GM21786 (cell line): ENCODE measurements around the gene CAMTA1.

Experiments used
- ATAC-seq: cut with Tn5 transposase; IDR thresholded peaks from one replicate; pipeline ENCODE4 v1.9.1; 2021; ENCODE audit not compliant: unreplicated experiment

The CAMTA1 gene

GRCh38 chr1:7650801-7651200, 865.5 kb downstream of the CAMTA1 start:
- no peak for ATAC-seq

- ATAC-seq, result no peak
Observed at GRCh38 chr1:7651203-7651602, 865.9 kb downstream of the CAMTA1 start.

GRCh38 chr1:7652061-7652460, 866.8 kb downstream of the CAMTA1 start:
- ATAC-seq, result no peak

GRCh38 chr1:7652515-7653098, 867.4 kb downstream of the CAMTA1 start:
- ATAC-seq, result no peak

- no peak for ATAC-seq
Observed at GRCh38 chr1:7654725-7655124, 869.5 kb downstream of the CAMTA1 start.

- ATAC-seq, result no peak
Observed at GRCh38 chr1:7655354-7655753, 870.1 kb downstream of the CAMTA1 start.

- ATAC-seq, result no peak
Observed at GRCh38 chr1:7656557-7657215, 871.4 kb downstream of the CAMTA1 start.

GRCh38 chr1:7657287-7658016, 872.2 kb downstream of the CAMTA1 start:
- ATAC-seq, result no peak

- ATAC-seq, result no peak
Observed at GRCh38 chr1:7658099-7658498, 872.8 kb downstream of the CAMTA1 start.

- ATAC-seq, result no peak
Observed at GRCh38 chr1:7659514-7659913, 874.3 kb downstream of the CAMTA1 start.

- no peak for ATAC-seq
Observed at GRCh38 chr1:7663451-7664146, 878.3 kb downstream of the CAMTA1 start.

- no peak for ATAC-seq
Observed at GRCh38 chr1:7664147-7664892, 879.1 kb downstream of the CAMTA1 start.

GRCh38 chr1:7664893-7665250, 879.6 kb downstream of the CAMTA1 start:
- ATAC-seq, result no peak

GRCh38 chr1:7666249-7666648, 881.0 kb downstream of the CAMTA1 start:
- ATAC-seq, result no peak

GRCh38 chr1:7667159-7667558, 881.9 kb downstream of the CAMTA1 start:
- ATAC-seq, result no peak

- ATAC-seq, result no peak
Observed at GRCh38 chr1:7667625-7668218, 882.5 kb downstream of the CAMTA1 start.

GRCh38 chr1:7669559-7670311, 884.5 kb downstream of the CAMTA1 start:
- no peak for ATAC-seq

GRCh38 chr1:7670334-7671145, 885.3 kb downstream of the CAMTA1 start:
- no peak for ATAC-seq

GRCh38 chr1:7671146-7671465, 885.9 kb downstream of the CAMTA1 start:
- no peak for ATAC-seq
